Adrenal gland (tissue), 12 donors: Measurements from ENCODE around the gene PRKCQ. TPM values are rescaled to one million over a fixed set of nuclear protein-coding genes. Genes with fewer than 3 reads are reported as not detected.

Experiments
- DNase-seq, 7 donors: peaks; one replicate each; pipeline ENCODE4 v3.0.0-alpha.2; 2019 to 2020
- H3K27ac ChIP-seq, 5 donors: fragments of 200-600 bp; sonication (generic) in 4 of 5; 1 replicate in 3 of 5; 2 replicates in 2 of 5; pipeline versions ENCODE4 v1.5.1 to v1.8.0; 2016 to 2020; ENCODE audit warnings: mild to moderate bottlenecking in 1 of 5
- H3K27me3 ChIP-seq: fragments of 200-600 bp; 2 replicates; pipeline ENCODE4 v1.8.0; 2021
- H3K36me3 ChIP-seq, 2 donors: fragments of 200-600 bp; replicated peaks in 1 of 2; 1 replicate in 1 of 2; 2 replicates in 1 of 2; pipeline versions ENCODE4 v1.5.1 to v1.8.0; 2018 to 2022
- H3K4me1 ChIP-seq, 2 donors: fragments of 200-600 bp; replicated peaks in 1 of 2; 1 replicate in 1 of 2; 2 replicates in 1 of 2; pipeline versions ENCODE4 v1.5.1 to v1.8.0; 2018 to 2021
- H3K4me3 ChIP-seq, 4 donors: fragments of 200-600 bp; sonication (generic) in 3 of 4; one replicate each; pipeline ENCODE4 v1.5.1; 2016 to 2018
- H3K9me3 ChIP-seq, 3 donors: fragments of 200-600 bp; sonication (generic) in 1 of 3; replicated peaks in 1 of 3; 1 replicate in 2 of 3; 2 replicates in 1 of 3; pipeline versions ENCODE4 v1.5.1 to v1.8.0; 2016 to 2021
- POLR2A ChIP-seq, 2 donors: fragments of 450-650 bp; IDR thresholded peaks; one replicate each; pipeline ENCODE4 v1.6.1; 2017; ENCODE audit warnings: antibody characterized with exemption in 2 of 2, mild to moderate bottlenecking in 2 of 2, moderate library complexity in 1 of 2
- WGBS, 4 donors: extraction: QIAGEN DNeasy Blood & Tissue Kit in 2 of 4; methylation state at CpG; one replicate each; pipeline versions ENCODE4 v1.1.5 to v1.1.7; 2013 to 2017; 5-methylcytosine and 5-hydroxymethylcytosine counted together
- intact Hi-C, 2 donors: fragments of 100-400 bp; cut with DNase I; formaldehyde crosslinking; loops; one replicate each; pipeline versions ENCODE4 v1.14.1 to v1.15.0; 2022 to 2023
- polyA plus RNA-seq, 3 donors: library from polyadenylated mRNA; stranded (reverse); fragments of 200-250 nt in 2 of 3; fragments of 350-450 nt in 1 of 3; fragmentation: Illumina TruSeq in 1 of 3; extraction: RNeasy Lipid Tissue Mini Kit (QIAGEN cat#74804) in 1 of 3; gene quantifications; one replicate each; pipeline ENCODE4 v1.2.3, GENCODE V29; 2013 to 2014
- total RNA-seq, 9 donors: library from RNA; depleted of rRNA in 4 of 9; stranded (reverse); fragments of >200 nt in 4 of 9; fragments of 120-200 nt in 1 of 9; fragmentation: NEBNext Ultra II Directional in 1 of 9; extraction: Animal tissue kit (Norgen Biotek cat#: 25700) in 1 of 9; gene quantifications; one replicate each; pipeline versions ENCODE4 v1.1.0 to v1.2.4, GENCODE V29; 2013 to 2023
- TF ChIP-seq, protein P1 (sequence below), 6 experiments: fragments of 450-650 bp in 4 of 6; fragments of 200-600 bp in 2 of 6; sonication (generic) in 1 of 6; IDR thresholded peaks; 1 replicate in 5 of 6; 2 replicates in 1 of 6; pipeline versions ENCODE4 v1.5.1 to v1.8.0; 2016 to 2021; ENCODE audit warnings: antibody characterized with exemption in 6 of 6, mild to moderate bottlenecking in 2 of 6, moderate library complexity in 1 of 6
- donor health status: healthy with polysubstance abuse.
- donor health status: Bipolar disorder and iron deficiency.
- donor health status: DM: yes; HTN: yes; CAD: no.
- donor health status: DM: no; HTN: no; CAD: no.
- donor health status: DM: no; HTN: no; CAD: no.
- donor health status: DM: yes; HTN: yes; CAD: no.

The PRKCQ gene
- total and polyA plus RNA-seq, 12 donors, result 0.39 to 1.6 (median 0.68) TPM

DNA sequence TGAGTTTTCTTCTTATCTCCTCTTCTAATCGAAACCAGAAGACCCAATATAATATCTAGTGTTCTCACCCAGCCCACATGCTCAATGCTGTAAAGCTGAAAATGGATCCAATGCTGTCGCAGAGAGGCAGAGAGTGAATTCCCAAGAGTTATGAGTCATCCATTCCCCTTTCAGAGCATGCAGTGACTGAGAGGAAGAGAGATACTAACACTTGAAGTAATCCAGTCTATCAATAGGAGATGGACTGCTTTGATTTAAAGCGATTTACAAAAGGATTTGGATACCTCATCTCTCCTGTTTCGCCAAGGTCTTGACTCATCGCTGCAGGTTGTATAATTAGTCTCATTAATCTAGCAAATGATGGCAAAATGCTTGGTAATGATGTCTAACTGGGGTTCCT, 41.5 kb upstream of the PRKCQ start:
- Histone ChIP-seq H3K27ac (no peak overlapping the region), H3K4me3 (no peak overlapping the region), H3K27me3 (no peaks in the 10 kb centered on the region), H3K4me1 (no peaks in the 10 kb centered on the region), H3K9me3 (no peaks in the 10 kb centered on the region), H3K36me3 (no peaks in the 10 kb centered on the region)
- no peak for TF ChIP-seq POLR2A (IDR thresholded peaks at IDR 0.05)
- TF ChIP-seq, protein P1, sequence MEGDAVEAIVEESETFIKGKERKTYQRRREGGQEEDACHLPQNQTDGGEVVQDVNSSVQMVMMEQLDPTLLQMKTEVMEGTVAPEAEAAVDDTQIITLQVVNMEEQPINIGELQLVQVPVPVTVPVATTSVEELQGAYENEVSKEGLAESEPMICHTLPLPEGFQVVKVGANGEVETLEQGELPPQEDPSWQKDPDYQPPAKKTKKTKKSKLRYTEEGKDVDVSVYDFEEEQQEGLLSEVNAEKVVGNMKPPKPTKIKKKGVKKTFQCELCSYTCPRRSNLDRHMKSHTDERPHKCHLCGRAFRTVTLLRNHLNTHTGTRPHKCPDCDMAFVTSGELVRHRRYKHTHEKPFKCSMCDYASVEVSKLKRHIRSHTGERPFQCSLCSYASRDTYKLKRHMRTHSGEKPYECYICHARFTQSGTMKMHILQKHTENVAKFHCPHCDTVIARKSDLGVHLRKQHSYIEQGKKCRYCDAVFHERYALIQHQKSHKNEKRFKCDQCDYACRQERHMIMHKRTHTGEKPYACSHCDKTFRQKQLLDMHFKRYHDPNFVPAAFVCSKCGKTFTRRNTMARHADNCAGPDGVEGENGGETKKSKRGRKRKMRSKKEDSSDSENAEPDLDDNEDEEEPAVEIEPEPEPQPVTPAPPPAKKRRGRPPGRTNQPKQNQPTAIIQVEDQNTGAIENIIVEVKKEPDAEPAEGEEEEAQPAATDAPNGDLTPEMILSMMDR (IDR thresholded peaks at IDR 0.05), result no peak
- no peak for DNase-seq
- WGBS, 4 donors, result 61 to 68% (median 65%) methylated on average over 5 of the region's 5 CpGs
- intact Hi-C loops, result no loop called here

DNA sequence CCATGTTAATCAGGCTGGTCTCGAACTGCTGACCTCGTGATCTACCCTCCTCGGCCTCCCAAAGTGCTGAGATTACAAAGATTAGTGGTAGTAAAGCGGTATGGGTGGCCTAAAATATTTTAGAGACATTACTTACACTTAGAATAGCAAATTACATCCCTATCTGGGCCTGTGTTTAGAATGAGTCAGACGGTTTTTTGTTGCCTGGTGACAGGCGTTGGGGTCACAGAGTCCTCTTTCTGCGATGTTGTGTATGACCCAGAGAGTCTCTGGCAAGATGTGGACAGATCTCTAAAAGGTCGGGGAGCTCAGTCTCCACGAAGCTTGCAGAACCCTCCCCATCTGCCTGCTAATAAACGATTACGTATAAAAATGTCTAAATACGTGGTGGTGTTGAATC, 39.6 kb upstream of the PRKCQ start:
- TF ChIP-seq, protein P1 (IDR thresholded peaks at IDR 0.05), result no peak
- DNase-seq, result no peak
- Histone ChIP-seq H3K27me3 (no peaks in the 10 kb centered on the region), H3K4me1 (no peaks in the 10 kb centered on the region), H3K36me3 (no peaks in the 10 kb centered on the region), H3K4me3 (no peak overlapping the region), H3K27ac (no peak overlapping the region), H3K9me3 (no peaks in the 10 kb centered on the region)
- intact Hi-C loops, result no loop called here
- WGBS, 4 donors, result 73 to 85% (median 78%) methylated on average over 12 of the region's 12 CpGs

DNA sequence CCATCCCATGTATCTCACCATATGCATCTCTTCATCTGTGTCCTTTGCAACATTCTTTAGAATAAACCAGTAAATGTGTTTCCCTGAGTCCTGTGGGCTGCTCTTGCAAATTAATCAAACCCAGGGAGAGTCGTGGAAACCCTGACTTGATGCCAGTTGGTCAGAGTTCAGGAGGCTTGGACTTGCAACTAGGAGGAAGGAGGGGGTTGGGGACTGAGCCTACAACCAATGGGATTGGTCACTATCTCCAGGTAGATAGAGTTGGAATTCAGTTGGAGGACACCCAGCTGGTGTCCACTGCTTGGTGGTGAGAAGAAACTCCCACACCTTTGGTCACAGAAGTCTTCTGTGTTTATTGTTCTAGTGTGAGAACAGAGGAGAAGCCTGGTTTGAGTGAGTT, 38.3 kb upstream of the PRKCQ start:
- no peak for DNase-seq
- no peaks in the 10 kb centered on the region for H3K4me1 ChIP-seq
- no peak overlapping the region for H3K27ac ChIP-seq
- H3K9me3 ChIP-seq, result no peaks in the 10 kb centered on the region
- H3K36me3 ChIP-seq, result no peaks in the 10 kb centered on the region
- 22 to 29% (median 26%) methylated on average over 1 of the region's 1 CpG for WGBS, 4 donors
- no peak overlapping the region for H3K4me3 ChIP-seq
- TF ChIP-seq, protein P1 (IDR thresholded peaks at IDR 0.05), result no peak
- no peak for TF ChIP-seq POLR2A (IDR thresholded peaks at IDR 0.05)
- H3K27me3 ChIP-seq, result no peaks in the 10 kb centered on the region
- intact Hi-C loops, result no loop called here

DNA sequence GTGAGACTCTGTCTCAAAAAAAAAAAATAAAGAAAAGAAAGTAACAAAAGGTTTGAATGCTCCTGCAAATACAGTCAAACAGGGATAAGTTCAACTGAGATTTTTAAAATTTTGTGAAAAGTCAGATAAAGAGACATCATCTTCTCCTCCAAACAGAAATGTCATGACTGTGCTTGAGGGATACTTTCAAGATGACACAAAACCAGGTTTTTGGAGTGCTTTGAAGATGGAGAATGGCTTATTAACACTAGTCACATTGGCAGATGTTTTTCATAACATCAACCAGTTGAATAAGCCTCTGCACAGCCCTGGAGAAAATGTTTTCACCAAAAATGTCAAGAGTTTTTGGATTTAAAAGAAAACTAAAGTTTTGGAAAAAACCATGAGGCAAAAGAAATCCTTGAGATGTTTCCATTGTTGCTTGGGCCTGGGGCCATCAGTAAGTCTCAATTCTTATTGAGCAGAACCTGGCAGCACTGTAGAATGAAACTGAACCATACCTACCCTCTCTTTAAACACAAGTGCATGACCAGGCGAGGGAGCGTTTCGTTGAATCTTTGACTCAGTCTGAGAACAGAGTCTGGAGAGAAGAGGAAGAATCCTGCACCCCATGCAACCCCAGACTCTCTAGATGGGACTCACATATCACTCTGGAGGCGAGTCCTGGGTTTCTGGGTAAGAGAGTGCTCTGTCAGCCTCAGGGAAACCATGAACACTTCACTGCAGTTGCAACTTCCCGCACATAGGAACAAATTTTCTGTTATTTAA, 37.4 kb upstream of the PRKCQ start:
- TF ChIP-seq POLR2A (IDR thresholded peaks at IDR 0.05), result no peak
- TF ChIP-seq, protein P1 (IDR thresholded peaks at IDR 0.05), result no peak
- Histone ChIP-seq H3K27ac (no peak overlapping the region), H3K27me3 (no peaks in the 10 kb centered on the region), H3K36me3 (no peaks in the 10 kb centered on the region), H3K4me3 (no peak overlapping the region), H3K4me1 (no peaks in the 10 kb centered on the region), H3K9me3 (no peaks in the 10 kb centered on the region)
- WGBS, 4 donors, result 85 to 88% (median 86%) methylated on average over 5 of the region's 5 CpGs
- DNase-seq, result no peak
- intact Hi-C loops, result no loop called here
